ENCODE data around the gene SAMD8. TPM values are rescaled to one million over a fixed set of nuclear protein-coding genes. Genes with fewer than 3 reads are reported as not detected.

SAMD8 gene
- total and polyA plus RNA-seq, 2 donors (not counting 3 experiments of a cell fraction or from before 2014, with no cell fraction given), result 19.6 to 22.8 TPM

GRCh38 chr10:75100764-75101291 lies 10.6 kb upstream of the SAMD8 start:
- intact Hi-C loops (cut with micrococcal nuclease) (loop anchor here (1.0 to 10.0 kb wide), 5 partner anchors 366 to 974 kb away; no protein-coding TSS in a partner anchor), dilution Hi-C loops (cut with MboI; ENCODE audit: extremely low pct_ligation_motif_present, low sequenced_read_pairs) (no loop called here)
- POLR2A ChIA-PET, result no interaction called here
- Histone ChIP-seq H3K4me2 (ENCODE audit: insufficient read depth, low read length) (no peak overlapping the region), H3K4me3 (replicated peaks in 1 of 3; ENCODE audit: insufficient read depth in 1 of 3, low read depth in 1 of 3, low read length in 3 of 3) (no peak overlapping the region), H3K36me3 (ENCODE audit: control insufficient read depth in 2 of 2, extremely low read depth in 1 of 2, insufficient read depth in 2 of 2, low read length in 2 of 2) (no peaks in the 10 kb centered on the region), H3K9me1 (replicated peaks; ENCODE audit: control insufficient read depth, extremely low read depth, insufficient read depth, low read length) (no peaks in the 10 kb centered on the region), H4K20me1 (replicated peaks; ENCODE audit: control insufficient read depth, extremely low read depth, insufficient read depth, low read length) (no peaks in the 10 kb centered on the region), H3K9me3 (replicated peaks; ENCODE audit: control insufficient read depth, insufficient read depth, low read length) (no peaks in the 10 kb centered on the region), H3K4me1 (ENCODE audit: control insufficient read depth, extremely low read depth, insufficient read depth, low read length) (no peaks in the 10 kb centered on the region), H2AFZ (ENCODE audit: low read depth, low read length) (no peak overlapping the region), H3K79me2 (ENCODE audit: control insufficient read depth, insufficient read depth, low read length) (no peaks in the 10 kb centered on the region), H3K9ac (replicated peaks; ENCODE audit: extremely low read depth, insufficient read depth, low read length) (no peak overlapping the region), H3K27me3 (ENCODE audit: control insufficient read depth in 2 of 2, insufficient read depth in 2 of 2, low read length in 2 of 2) (no peaks in the 10 kb centered on the region), H3K27ac (ENCODE audit: insufficient read depth, low read depth, low read length) (no peak overlapping the region)
- TF ChIP-seq POLR2AphosphoS5 (IDR thresholded peaks at IDR 0.05; ENCODE audit: insufficient read depth, low read depth, low read length), result no peak
- TF ChIP-seq, protein P1, sequence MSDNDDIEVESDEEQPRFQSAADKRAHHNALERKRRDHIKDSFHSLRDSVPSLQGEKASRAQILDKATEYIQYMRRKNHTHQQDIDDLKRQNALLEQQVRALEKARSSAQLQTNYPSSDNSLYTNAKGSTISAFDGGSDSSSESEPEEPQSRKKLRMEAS (IDR thresholded peaks at IDR 0.05; ENCODE audit: insufficient read depth, insufficient read length), result no peak
- TF ChIP-seq CTCF (IDR thresholded peaks at IDR 0.05; ENCODE audit: extremely low read depth in 1 of 2, insufficient read depth in 1 of 2, low read depth in 1 of 2, low read length in 2 of 2), result no peak
- TF ChIP-seq POLR2A (IDR thresholded peaks at IDR 0.05; ENCODE audit: low read depth, low read length), result no peak
- no peak for TF ChIP-seq MYC (IDR thresholded peaks at IDR 0.05; ENCODE audit: low read depth, low read length)
- TF ChIP-seq GATA2 (IDR thresholded peaks at IDR 0.05; ENCODE audit: insufficient read depth, insufficient read length, low read depth, low read length), result no peak
- no peak for TF ChIP-seq JUN (IDR thresholded peaks at IDR 0.05; ENCODE audit: borderline replicate concordance, insufficient read depth, insufficient read length, low read depth)
- TF ChIP-seq EZH2 (IDR thresholded peaks at IDR 0.05; ENCODE audit: borderline replicate concordance, low read depth, low read length, severe bottlenecking), result no peak
- TF ChIP-seq FOS (IDR thresholded peaks at IDR 0.05; ENCODE audit: borderline replicate concordance, insufficient read depth, low read length), result no peak
- no TSS peak for BruUV-seq (replicated peaks)
- no peak for FAIRE-seq
- CTCF ChIA-PET, result interaction anchor here (1.0 to 9.0 kb wide), 7 partner anchors 81 to 973 kb away, joined by 3 to 124 read pairs (median 6); partner anchors contain the start of gene COMTD1
- DNase-seq (ENCODE audit: low read depth, low spot score), result no peak
